B cell (primary cell): ENCODE results near the gene SDC4. TPM values are rescaled to one million over a fixed set of nuclear protein-coding genes. Genes with fewer than 3 reads are reported as not detected.

Experiments
- ATAC-seq: fragments of 200-7000 bp; cut with Tn5 transposase; one replicate; pipeline ENCODE4 v1.10.0; 2021; ENCODE audit warnings: low read depth, mild to moderate bottlenecking, moderate number of reproducible peaks, moderate library complexity
- CTCF ChIA-PET: fragments of 350-600 bp; sonication (Branson Sonifier 250); formaldehyde crosslinking; loops from one replicate; lab custom pipeline; 2021; ENCODE audit warnings: antibody characterized with exemption, inconsistent platforms; lab: Charles Lee
- POLR2A ChIA-PET: fragments of 350-600 bp; sonication (Branson Sonifier 250); formaldehyde crosslinking; loops from one replicate; lab custom pipeline; 2021; ENCODE audit warnings: antibody characterized with exemption; lab: Charles Lee
- DNase-seq: peaks from one replicate; pipeline ENCODE4 v3.0.0; 2013
- H2AFZ ChIP-seq: 2 replicates; pipeline ENCODE4 v1.6.1; 2012; ENCODE audit warnings: mild to moderate bottlenecking, low read depth, low read length; ENCODE audit not compliant: insufficient read depth, poor library complexity, severe bottlenecking
- H3K27ac ChIP-seq, 2 donors: 1 replicate in 1 of 2; 2 replicates in 1 of 2; pipeline ENCODE4 v1.5.1; 2012 to 2013; ENCODE audit warnings: low read length in 2 of 2, mild to moderate bottlenecking in 2 of 2, moderate library complexity in 1 of 2
- H3K27me3 ChIP-seq, 4 experiments: fragments of 200-600 bp in 1 of 4; sonication (generic) in 1 of 4; replicated peaks in 1 of 4; 1 replicate in 2 of 4; 2 replicates in 2 of 4; pipeline versions ENCODE4 v1.6.1 to v1.7.0; 2013 to 2016; ENCODE audit warnings: low read length in 3 of 4, mild to moderate bottlenecking in 2 of 4, mixed read lengths in 1 of 4, moderate library complexity in 1 of 4; ENCODE audit not compliant: insufficient read depth in 4 of 4, control insufficient read depth in 3 of 4; ENCODE audit errors: control extremely low read depth in 1 of 4
- H3K36me3 ChIP-seq, 2 experiments: replicated peaks in 1 of 2; 1 replicate in 1 of 2; 2 replicates in 1 of 2; pipeline versions ENCODE4 v1.6.1 to v1.7.1; 2013; ENCODE audit warnings: low read length in 1 of 2; ENCODE audit not compliant: insufficient read depth in 2 of 2, control insufficient read depth in 1 of 2; ENCODE audit errors: control extremely low read depth in 1 of 2, extremely low read depth in 1 of 2
- H3K4me1 ChIP-seq, 2 donors: fragments of 200-600 bp in 1 of 2; sonication (generic) in 1 of 2; 1 replicate in 1 of 2; 2 replicates in 1 of 2; pipeline versions ENCODE4 v1.5.1 to v1.6.1; 2013 to 2017; ENCODE audit warnings: low read length in 2 of 2; ENCODE audit not compliant: control insufficient read depth in 2 of 2, insufficient read depth in 2 of 2
- H3K4me2 ChIP-seq: replicated peaks from 2 replicates; pipeline ENCODE3; 2012; ENCODE audit warnings: mild to moderate bottlenecking, low read depth, low read length; ENCODE audit not compliant: poor library complexity, severe bottlenecking
- H3K4me3 ChIP-seq, 5 experiments: fragments of 200-600 bp in 1 of 5; sonication (generic) in 1 of 5; 1 replicate in 3 of 5; 2 replicates in 2 of 5; pipeline versions ENCODE4 v1.5.1 to v1.7.0; 2011 to 2016; ENCODE audit warnings: low read length in 4 of 5, mild to moderate bottlenecking in 4 of 5, low read depth in 2 of 5, control low read depth in 1 of 5, moderate library complexity in 1 of 5; ENCODE audit not compliant: insufficient read depth in 1 of 5; ENCODE audit errors: control extremely low read depth in 1 of 5, extremely low read depth in 1 of 5
- H3K79me2 ChIP-seq: fragments of 200-600 bp; sonication (generic); one replicate; pipeline ENCODE4 v1.6.0; 2016; ENCODE audit warnings: low read length; ENCODE audit not compliant: control insufficient read depth, insufficient read depth
- H3K9ac ChIP-seq: fragments of 200-600 bp; sonication (generic); 2 replicates; pipeline ENCODE4 v1.6.1; 2017; ENCODE audit warnings: mild to moderate bottlenecking, low read length, moderate library complexity
- H3K9me3 ChIP-seq, 3 donors: one replicate each; pipeline versions ENCODE4 v1.6.1 to v1.7.1; 2013; ENCODE audit warnings: low read length in 2 of 3; ENCODE audit not compliant: control insufficient read depth in 2 of 3, insufficient read depth in 1 of 3; ENCODE audit errors: control extremely low read depth in 1 of 3
- H4K20me1 ChIP-seq: 2 replicates; pipeline ENCODE4 v1.6.0; 2012; ENCODE audit warnings: mild to moderate bottlenecking, low read length; ENCODE audit not compliant: insufficient read depth, control insufficient read depth, poor library complexity, severe bottlenecking
- H3K27ac Mint-ChIP-seq: one replicate; pipeline ENCODE4 v1.8.0; 2021; ENCODE audit warnings: mixed read lengths
- H3K27me3 Mint-ChIP-seq: one replicate; pipeline ENCODE4 v1.8.0; 2021; ENCODE audit warnings: mixed read lengths
- H3K4me1 Mint-ChIP-seq: one replicate; pipeline ENCODE4 v1.8.0; 2021; ENCODE audit warnings: mixed read lengths
- H3K4me3 Mint-ChIP-seq: one replicate; pipeline ENCODE4 v1.8.0; 2021; ENCODE audit warnings: mixed read lengths
- H3K9me3 Mint-ChIP-seq: one replicate; pipeline ENCODE4 v1.8.0; 2022; ENCODE audit warnings: mixed read lengths; ENCODE audit not compliant: insufficient read depth
- EZH2 ChIP-seq: IDR thresholded peaks from 2 replicates; pipeline ENCODE4 v1.6.1; 2012; ENCODE audit warnings: borderline replicate concordance, low read depth, mild to moderate bottlenecking, moderate library complexity, low read length; ENCODE audit not compliant: insufficient read depth, poor library complexity, severe bottlenecking
- WGBS: methylation state at CpG from one replicate; pipeline ENCODE4 v1.1.5; 2013; ENCODE audit warnings: missing lambda C conversion rate; ENCODE audit not compliant: insufficient coverage; 5-methylcytosine and 5-hydroxymethylcytosine counted together
- intact Hi-C: fragments of 100-400 bp; cut with micrococcal nuclease; formaldehyde crosslinking; loops from one replicate; pipeline ENCODE4 v1.10.0; 2022
- polyA plus RNA-seq: library from polyadenylated mRNA; depleted of rRNA; stranded (reverse); fragments of >200 nt; gene quantifications from 2 replicates; pipeline ENCODE4 v1.2.3, GENCODE V29; 2012
- total RNA-seq, 2 donors: library from RNA; stranded (reverse); fragments of 120-200 nt in 1 of 2; gene quantifications; 1 replicate in 1 of 2; 2 replicates in 1 of 2; pipeline versions ENCODE4 v1.2.3 to v1.2.4, GENCODE V29; 2013 to 2022
- TF ChIP-seq, protein P1 (sequence below): fragments of 200-600 bp; IDR thresholded peaks from one replicate; pipeline ENCODE4 v1.8.0; 2022; ENCODE audit warnings: antibody characterized with exemption, mild to moderate bottlenecking

SDC4 gene
- total and polyA plus RNA-seq, 2 donors (not counting 1 experiment from before 2014, with no cell fraction given), result 0.04 TPM; not detected in 1

DNA sequence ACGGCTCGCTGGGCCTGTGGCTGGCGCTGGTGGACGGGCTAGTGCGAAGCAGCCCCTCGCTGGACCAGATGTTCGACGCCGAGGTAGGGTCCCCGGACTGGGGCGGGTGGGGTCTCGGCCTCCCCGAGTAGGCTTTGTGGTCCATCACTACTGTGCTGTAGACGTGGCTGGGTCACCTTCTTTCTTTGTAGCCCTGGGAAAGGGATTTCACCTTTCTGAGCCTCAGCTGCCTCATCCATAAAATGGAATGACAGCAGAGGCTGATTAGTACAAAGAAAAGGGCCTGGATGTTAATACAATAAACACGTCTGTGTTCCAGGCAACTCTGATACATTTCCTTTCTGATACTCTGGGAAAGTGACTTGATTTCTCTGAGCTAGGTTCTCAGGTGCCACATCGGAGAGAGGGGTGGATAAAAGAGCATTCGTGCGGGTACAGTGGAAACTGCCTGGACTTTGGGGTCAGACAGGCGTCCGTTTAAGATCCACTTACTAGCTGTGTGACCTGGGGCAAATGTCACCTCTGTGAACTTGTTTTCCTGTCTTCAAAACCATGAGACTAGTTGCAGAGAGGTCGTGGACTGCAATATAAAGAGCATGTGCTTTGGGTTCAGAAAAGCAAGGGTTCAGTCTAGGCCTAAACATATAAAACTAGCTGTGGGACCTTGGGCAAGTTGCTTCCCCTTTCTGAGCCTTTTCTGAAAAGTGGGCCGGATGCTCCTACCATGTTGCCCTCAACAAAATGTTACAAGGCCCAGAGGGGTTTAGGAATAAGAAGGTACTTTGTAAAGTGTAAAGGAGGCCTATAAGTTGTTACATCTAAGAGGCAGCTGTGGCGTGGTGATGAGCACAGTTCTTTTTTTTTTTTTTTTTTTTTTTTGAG, 15.6 kb upstream of the SDC4 start:
- peak overlapping the region; percentile 86 to 99 for H3K27ac ChIP-seq
- Mint-ChIP-seq H3K27me3 (no peaks in the 10 kb centered on the region), H3K4me1 (peaks cover 57% of the 10 kb centered on the region), H3K4me3 (peak overlapping the region; percentile 99), H3K9me3 (no peaks in the 10 kb centered on the region), H3K27ac (peak overlapping the region; percentile 99)
- no peak for TF ChIP-seq EZH2
- TF ChIP-seq, protein P1, sequence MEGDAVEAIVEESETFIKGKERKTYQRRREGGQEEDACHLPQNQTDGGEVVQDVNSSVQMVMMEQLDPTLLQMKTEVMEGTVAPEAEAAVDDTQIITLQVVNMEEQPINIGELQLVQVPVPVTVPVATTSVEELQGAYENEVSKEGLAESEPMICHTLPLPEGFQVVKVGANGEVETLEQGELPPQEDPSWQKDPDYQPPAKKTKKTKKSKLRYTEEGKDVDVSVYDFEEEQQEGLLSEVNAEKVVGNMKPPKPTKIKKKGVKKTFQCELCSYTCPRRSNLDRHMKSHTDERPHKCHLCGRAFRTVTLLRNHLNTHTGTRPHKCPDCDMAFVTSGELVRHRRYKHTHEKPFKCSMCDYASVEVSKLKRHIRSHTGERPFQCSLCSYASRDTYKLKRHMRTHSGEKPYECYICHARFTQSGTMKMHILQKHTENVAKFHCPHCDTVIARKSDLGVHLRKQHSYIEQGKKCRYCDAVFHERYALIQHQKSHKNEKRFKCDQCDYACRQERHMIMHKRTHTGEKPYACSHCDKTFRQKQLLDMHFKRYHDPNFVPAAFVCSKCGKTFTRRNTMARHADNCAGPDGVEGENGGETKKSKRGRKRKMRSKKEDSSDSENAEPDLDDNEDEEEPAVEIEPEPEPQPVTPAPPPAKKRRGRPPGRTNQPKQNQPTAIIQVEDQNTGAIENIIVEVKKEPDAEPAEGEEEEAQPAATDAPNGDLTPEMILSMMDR, result no peak
- ATAC-seq (no peak), DNase-seq (peak; percentile 48)
- intact Hi-C loops, result loop anchor here (1.0 to 5.0 kb wide), 6 partner anchors 9 to 608 kb away; partner anchors contain the start of genes YWHAB and ZNF335
- peaks cover 5 to 30% of the 10 kb centered on the region in 2 experiments for H3K36me3 ChIP-seq
- H2AFZ ChIP-seq, result peak overlapping the region; percentile 76
- CTCF ChIA-PET, result interaction anchor here (0.6 to 20.6 kb wide), 27 partner anchors 10 to 1285 kb away, joined by 3 to 814 read pairs (median 8); partner anchors contain the start of genes PIGT and TP53TG5
- POLR2A ChIA-PET, result interaction anchor here (0.7 to 3.3 kb wide), 10 partner anchors 7 to 407 kb away, joined by 3 to 39 read pairs (median 6); partner anchors contain the start of gene PIGT
- peaks cover 52% of the 10 kb centered on the region for H4K20me1 ChIP-seq
- H3K9me3 ChIP-seq, result no peaks in the 10 kb centered on the region
- H3K9ac ChIP-seq, result peak overlapping the region; percentile 95
- peaks cover 54 to 58% of the 10 kb centered on the region in 2 donors for H3K4me1 ChIP-seq
- H3K4me2 ChIP-seq, result peak overlapping the region; percentile 91
- H3K27me3 ChIP-seq, result peaks cover 0 to 1% (median 0%) of the 10 kb centered on the region in 4 experiments
- H3K4me3 ChIP-seq, result peak overlapping the region; percentile 79 to 88 (median 85)
- H3K79me2 ChIP-seq, result peaks cover 35% of the 10 kb centered on the region
- 29% methylated on average over 20 of the region's 23 CpGs for WGBS
